Keratinocyte (primary cell): Measurements from ENCODE around the gene MRPS27.

Experiments used
- CTCF ChIP-seq, 3 experiments: IDR thresholded peaks in 1 of 3; conservative IDR thresholded peaks in 1 of 3; optimal IDR thresholded peaks in 1 of 3; 2 replicates in 2 of 3; 3 replicates in 1 of 3; pipeline versions ENCODE3 to v1.5.1; 2011; ENCODE audit warnings: low read length in 3 of 3, mild to moderate bottlenecking in 3 of 3, moderate library complexity in 2 of 3, control low read depth in 1 of 3, inconsistent platforms in 1 of 3; ENCODE audit not compliant: insufficient read depth in 2 of 3; ENCODE audit errors: extremely low read depth in 1 of 3
- EZH2 ChIP-seq: IDR thresholded peaks from one replicate; pipeline ENCODE4 v1.6.1; 2012; ENCODE audit warnings: inconsistent platforms, mild to moderate bottlenecking, low read length, moderate library complexity

GRCh38 chr5:72368271-72368670 lies 48.2 kb upstream of the MRPS27 start:
- no peak for TF ChIP-seq CTCF (optimal IDR thresholded peaks at IDR 0.05 in 1 of 3, IDR thresholded peaks at IDR 0.05 in 1 of 3, conservative IDR thresholded peaks at IDR 0.05 in 1 of 3; ENCODE audit: extremely low read depth in 1 of 3, insufficient read depth in 2 of 3, low read length in 3 of 3)
- TF ChIP-seq EZH2 = no peak
